ENCODE data around the gene NIN.

The NIN gene

GRCh38 chr14:50792051-50792477 lies 38.9 kb downstream of the NIN start:
- H3K4me3 ChIP-seq (ENCODE audit: low read depth, low read length) = no peak overlapping the region

- no peak overlapping the region for H3K4me3 ChIP-seq (ENCODE audit: low read depth, low read length)
Measured at GRCh38 chr14:50791201-50791600, 39.8 kb downstream of the NIN start.

GRCh38 chr14:50790589-50790988 lies 40.4 kb downstream of the NIN start:
- H3K4me3 ChIP-seq (ENCODE audit: low read depth, low read length) = no peak overlapping the region

- no peak overlapping the region for H3K4me3 ChIP-seq (ENCODE audit: low read depth, low read length)
Measured at GRCh38 chr14:50786751-50787464, 44.1 kb downstream of the NIN start.

- no peak overlapping the region for H3K4me3 ChIP-seq (ENCODE audit: low read depth, low read length)
Measured at GRCh38 chr14:50785457-50786063, 45.4 kb downstream of the NIN start.

- no peak overlapping the region for H3K4me3 ChIP-seq (ENCODE audit: low read depth, low read length)
Measured at GRCh38 chr14:50784683-50785456, 46.1 kb downstream of the NIN start.

- no peak overlapping the region for H3K4me3 ChIP-seq (ENCODE audit: low read depth, low read length)
Measured at GRCh38 chr14:50783563-50783962, 47.4 kb downstream of the NIN start.

GRCh38 chr14:50780393-50780792 lies 50.6 kb downstream of the NIN start:
- H3K4me3 ChIP-seq (ENCODE audit: low read depth, low read length) = no peak overlapping the region

- H3K4me3 ChIP-seq (ENCODE audit: low read depth, low read length) = no peak overlapping the region
Measured at GRCh38 chr14:50778721-50779483, 52.1 kb downstream of the NIN start.

- no peak overlapping the region for H3K4me3 ChIP-seq (ENCODE audit: low read depth, low read length)
Measured at GRCh38 chr14:50776522-50776921, 54.4 kb downstream of the NIN start.

- no peak overlapping the region for H3K4me3 ChIP-seq (ENCODE audit: low read depth, low read length)
Measured at GRCh38 chr14:50775357-50775756, 55.6 kb downstream of the NIN start.

- H3K4me3 ChIP-seq (ENCODE audit: low read depth, low read length) = no peak overlapping the region
Measured at GRCh38 chr14:50774542-50775267, 56.3 kb downstream of the NIN start.

GRCh38 chr14:50773632-50774541 lies 57.1 kb downstream of the NIN start:
- no peak overlapping the region for H3K4me3 ChIP-seq (ENCODE audit: low read depth, low read length)

GRCh38 chr14:50772412-50772811 lies 58.5 kb downstream of the NIN start:
- H3K4me3 ChIP-seq (ENCODE audit: low read depth, low read length) = no peak overlapping the region

- no peak overlapping the region for H3K4me3 ChIP-seq (ENCODE audit: low read depth, low read length)
Measured at GRCh38 chr14:50770586-50770985, 60.4 kb downstream of the NIN start.

- no peak overlapping the region for H3K4me3 ChIP-seq (ENCODE audit: low read depth, low read length)
Measured at GRCh38 chr14:50769863-50770500, 61.0 kb downstream of the NIN start.

- no peak overlapping the region for H3K4me3 ChIP-seq (ENCODE audit: low read depth, low read length)
Measured at GRCh38 chr14:50768680-50769079, 62.3 kb downstream of the NIN start.

- no peak overlapping the region for H3K4me3 ChIP-seq (ENCODE audit: low read depth, low read length)
Measured at GRCh38 chr14:50766338-50766886, 64.5 kb downstream of the NIN start.

Measured in iPS-11a (cell line).